ENCODE data around the gene CHI3L1.

Gene CHI3L1

GRCh38 chr1:203204756-203205155, 18.3 kb upstream of the CHI3L1 start:
- H3K9ac ChIP-seq (ENCODE audit: low read length), result no peak overlapping the region
- H3K9me3 ChIP-seq (ENCODE audit: control insufficient read depth, insufficient read depth, low read depth, low read length), result no peaks in the 10 kb centered on the region
- no peaks in the 10 kb centered on the region; the same call in 1 of the 2 replicates for H3K4me1 ChIP-seq (ENCODE audit: control insufficient read depth, insufficient read depth, low read length)
- H3K4me3 ChIP-seq (ENCODE audit: low read depth, low read length), result no peak overlapping the region
- H3K36me3 ChIP-seq (ENCODE audit: control insufficient read depth, insufficient read depth, low read length), result no peaks in the 10 kb centered on the region
- H3K27me3 ChIP-seq (ENCODE audit: control insufficient read depth, insufficient read depth, low read length), result 0 out of 2 replicates have a peak, but pooled peaks cover 5% of the 10 kb centered on the region
- no peak overlapping the region for H3K27ac ChIP-seq (ENCODE audit: low read depth, low read length)

GRCh38 chr1:203202431-203203245, 16.1 kb upstream of the CHI3L1 start:
- Histone ChIP-seq H3K9me3 (ENCODE audit: control insufficient read depth, insufficient read depth, low read depth, low read length) (no peaks in the 10 kb centered on the region), H3K27me3 (ENCODE audit: control insufficient read depth, insufficient read depth, low read length) (0 out of 2 replicates have a peak, but pooled peaks cover 5% of the 10 kb centered on the region), H3K9ac (ENCODE audit: low read length) (no peak overlapping the region), H3K4me1 (ENCODE audit: control insufficient read depth, insufficient read depth, low read length) (peaks cover 3% of the 10 kb centered on the region; the same call in 1 of the 2 replicates), H3K27ac (ENCODE audit: low read depth, low read length) (no peak overlapping the region), H3K4me3 (ENCODE audit: low read depth, low read length) (no peak overlapping the region), H3K36me3 (ENCODE audit: control insufficient read depth, insufficient read depth, low read length) (no peaks in the 10 kb centered on the region)

- H3K27ac ChIP-seq (ENCODE audit: low read depth, low read length), result no peak overlapping the region
- no peak overlapping the region for H3K4me3 ChIP-seq (ENCODE audit: low read depth, low read length)
- no peak overlapping the region for H3K9ac ChIP-seq (ENCODE audit: low read length)
- H3K36me3 ChIP-seq (ENCODE audit: control insufficient read depth, insufficient read depth, low read length), result no peaks in the 10 kb centered on the region
- peaks cover 7% of the 10 kb centered on the region; the same call in 1 of the 2 replicates for H3K4me1 ChIP-seq (ENCODE audit: control insufficient read depth, insufficient read depth, low read length)
- H3K9me3 ChIP-seq (ENCODE audit: control insufficient read depth, insufficient read depth, low read depth, low read length), result no peaks in the 10 kb centered on the region; the same call in 1 of the 2 replicates
- 0 out of 2 replicates have a peak, but pooled peaks cover 5% of the 10 kb centered on the region for H3K27me3 ChIP-seq (ENCODE audit: control insufficient read depth, insufficient read depth, low read length)
Measured at GRCh38 chr1:203201516-203202205, 15.2 kb upstream of the CHI3L1 start.

GRCh38 chr1:203200916-203201315, 14.4 kb upstream of the CHI3L1 start:
- no peak overlapping the region for H3K4me3 ChIP-seq (ENCODE audit: low read depth, low read length)
- H3K9me3 ChIP-seq (ENCODE audit: control insufficient read depth, insufficient read depth, low read depth, low read length), result no peaks in the 10 kb centered on the region; the same call in 1 of the 2 replicates
- H3K27ac ChIP-seq (ENCODE audit: low read depth, low read length), result no peak overlapping the region
- H3K4me1 ChIP-seq (ENCODE audit: control insufficient read depth, insufficient read depth, low read length), result peaks cover 7% of the 10 kb centered on the region; the same call in 1 of the 2 replicates
- 0 out of 2 replicates have a peak, but pooled peaks cover 5% of the 10 kb centered on the region for H3K27me3 ChIP-seq (ENCODE audit: control insufficient read depth, insufficient read depth, low read length)
- H3K36me3 ChIP-seq (ENCODE audit: control insufficient read depth, insufficient read depth, low read length), result no peaks in the 10 kb centered on the region
- H3K9ac ChIP-seq (ENCODE audit: low read length), result no peak overlapping the region

GRCh38 chr1:203199816-203200571, 13.5 kb upstream of the CHI3L1 start:
- Histone ChIP-seq H3K27ac (ENCODE audit: low read depth, low read length) (no peak overlapping the region), H3K27me3 (ENCODE audit: control insufficient read depth, insufficient read depth, low read length) (0 out of 2 replicates have a peak, but pooled peaks cover 5% of the 10 kb centered on the region), H3K4me3 (ENCODE audit: low read depth, low read length) (no peak overlapping the region), H3K4me1 (ENCODE audit: control insufficient read depth, insufficient read depth, low read length) (peaks cover 7% of the 10 kb centered on the region; the same call in 1 of the 2 replicates), H3K9me3 (ENCODE audit: control insufficient read depth, insufficient read depth, low read depth, low read length) (no peaks in the 10 kb centered on the region; the same call in 1 of the 2 replicates), H3K9ac (ENCODE audit: low read length) (no peak overlapping the region), H3K36me3 (ENCODE audit: control insufficient read depth, insufficient read depth, low read length) (no peaks in the 10 kb centered on the region)

- H3K27ac ChIP-seq (ENCODE audit: low read depth, low read length), result no peak overlapping the region
- no peaks in the 10 kb centered on the region for H3K36me3 ChIP-seq (ENCODE audit: control insufficient read depth, insufficient read depth, low read length)
- no peak overlapping the region for H3K9ac ChIP-seq (ENCODE audit: low read length)
- no peaks in the 10 kb centered on the region; the same call in 1 of the 2 replicates for H3K9me3 ChIP-seq (ENCODE audit: control insufficient read depth, insufficient read depth, low read depth, low read length)
- no peak overlapping the region for H3K4me3 ChIP-seq (ENCODE audit: low read depth, low read length)
- peaks cover 7% of the 10 kb centered on the region; the same call in 1 of the 2 replicates for H3K4me1 ChIP-seq (ENCODE audit: control insufficient read depth, insufficient read depth, low read length)
- 0 out of 2 replicates have a peak, but pooled peaks cover 5% of the 10 kb centered on the region for H3K27me3 ChIP-seq (ENCODE audit: control insufficient read depth, insufficient read depth, low read length)
Measured at GRCh38 chr1:203199481-203199815, 12.9 kb upstream of the CHI3L1 start.

- H3K9me3 ChIP-seq (ENCODE audit: control insufficient read depth, insufficient read depth, low read depth, low read length), result no peaks in the 10 kb centered on the region; the same call in 1 of the 2 replicates
- H3K36me3 ChIP-seq (ENCODE audit: control insufficient read depth, insufficient read depth, low read length), result no peaks in the 10 kb centered on the region
- no peak overlapping the region for H3K4me3 ChIP-seq (ENCODE audit: low read depth, low read length)
- no peak overlapping the region for H3K27ac ChIP-seq (ENCODE audit: low read depth, low read length)
- H3K9ac ChIP-seq (ENCODE audit: low read length), result no peak overlapping the region
- peaks cover 7% of the 10 kb centered on the region; the same call in 1 of the 2 replicates for H3K4me1 ChIP-seq (ENCODE audit: control insufficient read depth, insufficient read depth, low read length)
- 0 out of 2 replicates have a peak, but pooled peaks cover 5% of the 10 kb centered on the region for H3K27me3 ChIP-seq (ENCODE audit: control insufficient read depth, insufficient read depth, low read length)
Measured at GRCh38 chr1:203199002-203199401, 12.5 kb upstream of the CHI3L1 start.

- Histone ChIP-seq H3K9me3 (ENCODE audit: control insufficient read depth, insufficient read depth, low read depth, low read length) (no peaks in the 10 kb centered on the region; the same call in 1 of the 2 replicates), H3K4me3 (ENCODE audit: low read depth, low read length) (no peak overlapping the region), H3K27me3 (ENCODE audit: control insufficient read depth, insufficient read depth, low read length) (0 out of 2 replicates have a peak, but pooled peaks cover 5% of the 10 kb centered on the region), H3K27ac (ENCODE audit: low read depth, low read length) (no peak overlapping the region), H3K4me1 (ENCODE audit: control insufficient read depth, insufficient read depth, low read length) (peaks cover 7% of the 10 kb centered on the region; the same call in 1 of the 2 replicates), H3K9ac (ENCODE audit: low read length) (no peak overlapping the region), H3K36me3 (ENCODE audit: control insufficient read depth, insufficient read depth, low read length) (no peaks in the 10 kb centered on the region)
Measured at GRCh38 chr1:203197625-203198024, 11.1 kb upstream of the CHI3L1 start.

- 0 out of 2 replicates have a peak, but pooled peaks cover 5% of the 10 kb centered on the region for H3K27me3 ChIP-seq (ENCODE audit: control insufficient read depth, insufficient read depth, low read length)
- H3K4me3 ChIP-seq (ENCODE audit: low read depth, low read length), result no peak overlapping the region
- H3K9ac ChIP-seq (ENCODE audit: low read length), result no peak overlapping the region
- H3K9me3 ChIP-seq (ENCODE audit: control insufficient read depth, insufficient read depth, low read depth, low read length), result no peaks in the 10 kb centered on the region; the same call in 1 of the 2 replicates
- peaks cover 7% of the 10 kb centered on the region; the same call in 1 of the 2 replicates for H3K4me1 ChIP-seq (ENCODE audit: control insufficient read depth, insufficient read depth, low read length)
- no peak overlapping the region for H3K27ac ChIP-seq (ENCODE audit: low read depth, low read length)
- no peaks in the 10 kb centered on the region for H3K36me3 ChIP-seq (ENCODE audit: control insufficient read depth, insufficient read depth, low read length)
Measured at GRCh38 chr1:203196371-203196770, 9.9 kb upstream of the CHI3L1 start.

- Histone ChIP-seq H3K9me3 (ENCODE audit: control insufficient read depth, insufficient read depth, low read depth, low read length) (no peaks in the 10 kb centered on the region), H3K4me3 (ENCODE audit: low read depth, low read length) (no peak overlapping the region), H3K36me3 (ENCODE audit: control insufficient read depth, insufficient read depth, low read length) (no peaks in the 10 kb centered on the region), H3K9ac (ENCODE audit: low read length) (no peak overlapping the region), H3K4me1 (ENCODE audit: control insufficient read depth, insufficient read depth, low read length) (peaks cover 15% of the 10 kb centered on the region), H3K27ac (ENCODE audit: low read depth, low read length) (no peak overlapping the region), H3K27me3 (ENCODE audit: control insufficient read depth, insufficient read depth, low read length) (no peaks in the 10 kb centered on the region)
Measured at GRCh38 chr1:203190949-203191348, 4.4 kb upstream of the CHI3L1 start.
